K562 (cell line): ENCODE results near the gene TBL2. TPM values are rescaled to one million over a fixed set of nuclear protein-coding genes. Genes with fewer than 3 reads are reported as not detected.

Experiments
- ARHGAP35 ChIP-seq: fragments of 450-650 bp; IDR thresholded peaks from 2 replicates; pipeline ENCODE4 v1.6.1; 2018; ENCODE audit not compliant: partially characterized antibody
- GATAD2A ChIP-seq: fragments of 450-650 bp; IDR thresholded peaks from 2 replicates; pipeline ENCODE4 v1.6.1; 2017
- KAT7 ChIP-seq: sonication (generic); formaldehyde crosslinking; IDR thresholded peaks from 2 replicates; pipeline ENCODE4 v1.8.0; 2022; ENCODE audit warnings: missing genetic modification reagents, mild to moderate bottlenecking, borderline replicate concordance
- NBN ChIP-seq: fragments of 450-650 bp; IDR thresholded peaks from 2 replicates; pipeline ENCODE4 v1.6.1; 2016; ENCODE audit warnings: low read depth, mild to moderate bottlenecking
- PCBP1 ChIP-seq: fragments of 200-400 bp; formaldehyde crosslinking; IDR thresholded peaks from 2 replicates; pipeline ENCODE4 v1.6.1; 2018; ENCODE audit warnings: mild to moderate bottlenecking, low read depth, low read length; ENCODE audit not compliant: poor library complexity, severe bottlenecking
- SOX6 ChIP-seq: fragments of 450-650 bp; IDR thresholded peaks from 2 replicates; pipeline ENCODE4 v1.6.1; 2014; ENCODE audit warnings: mild to moderate bottlenecking
- TAF15 ChIP-seq: fragments of 200-400 bp; formaldehyde crosslinking; IDR thresholded peaks from 2 replicates; pipeline ENCODE4 v1.6.1; 2017; ENCODE audit warnings: mild to moderate bottlenecking, low read depth, low read length, moderate library complexity
- ZNF134 ChIP-seq: fragments of 250-450 bp; sonication (Bioruptor Pico); conservative IDR thresholded peaks from 2 replicates; pipeline ENCODE4 v1.4.0; 2020
- polyA plus RNA-seq, 8 experiments: library from polyadenylated mRNA; depleted of rRNA in 4 of 8; stranded (reverse) in 5 of 8; unstranded in 3 of 8; fragments of >200 nt; fragmentation: Nextera tagmentation in 2 of 8; fragmentation: Illumina TruSeq in 1 of 8; extraction: Ambion mirVana in 2 of 8; extraction: Trizol in 1 of 8; gene quantifications; 2 replicates each; pipeline versions ENCODE4 v1.2.1 to v1.2.3, GENCODE V29; 2011 to 2014; ENCODE audit warnings: inconsistent platforms in 1 of 8, missing spikeins in 1 of 8
- total RNA-seq, 7 experiments: library from RNA; depleted of rRNA in 6 of 7; stranded (reverse); fragments of >200 nt in 6 of 7; fragmentation: Illumina TruSeq in 2 of 7; extraction: Trizol in 2 of 7; gene quantifications; 2 replicates each; pipeline versions ENCODE4 v1.2.1 to v1.2.3, GENCODE V29; 2011 to 2021; ENCODE audit warnings: low replicate concordance in 1 of 7
- TF ChIP-seq, protein P1 (sequence below), 2 experiments: fragments of 450-650 bp; IDR thresholded peaks; 2 replicates each; pipeline ENCODE4 v1.6.1; 2018; ENCODE audit warnings: mild to moderate bottlenecking in 2 of 2, low read depth in 1 of 2; ENCODE audit not compliant: partially characterized antibody in 2 of 2
- TF ChIP-seq, protein P2 (sequence below): fragments of 250-450 bp; sonication (Bioruptor Pico); IDR thresholded peaks from 2 replicates; pipeline ENCODE4 v1.9.0; 2021; ENCODE audit warnings: mild to moderate bottlenecking, inconsistent platforms
- TF ChIP-seq, protein P3 (sequence below): fragments of 450-650 bp; IDR thresholded peaks from 2 replicates; pipeline ENCODE4 v1.6.1; 2017; ENCODE audit warnings: mild to moderate bottlenecking, moderate library complexity
- TF ChIP-seq, protein P4 (sequence below): fragments of 250-450 bp; sonication (Bioruptor Pico); IDR thresholded peaks from 2 replicates; pipeline ENCODE4 v1.4.0; 2020; ENCODE audit warnings: mild to moderate bottlenecking
- TF ChIP-seq, protein P5 (sequence below): sonication (generic); formaldehyde crosslinking; IDR thresholded peaks from 2 replicates; pipeline ENCODE4 v1.4.0; 2020; ENCODE audit warnings: mild to moderate bottlenecking, missing genetic modification reagents
- TF ChIP-seq, protein P6 (sequence below): sonication (generic); formaldehyde crosslinking; IDR thresholded peaks from 2 replicates; pipeline ENCODE4 v1.8.0; 2022; ENCODE audit warnings: missing genetic modification reagents, mild to moderate bottlenecking, borderline replicate concordance

Gene TBL2
- total and polyA plus RNA-seq, 9 of the 15 experiments (the other 6 are each of a cell fraction or from before 2014, with no cell fraction given), result 2.5 to 123 (median 49.2) TPM

DNA sequence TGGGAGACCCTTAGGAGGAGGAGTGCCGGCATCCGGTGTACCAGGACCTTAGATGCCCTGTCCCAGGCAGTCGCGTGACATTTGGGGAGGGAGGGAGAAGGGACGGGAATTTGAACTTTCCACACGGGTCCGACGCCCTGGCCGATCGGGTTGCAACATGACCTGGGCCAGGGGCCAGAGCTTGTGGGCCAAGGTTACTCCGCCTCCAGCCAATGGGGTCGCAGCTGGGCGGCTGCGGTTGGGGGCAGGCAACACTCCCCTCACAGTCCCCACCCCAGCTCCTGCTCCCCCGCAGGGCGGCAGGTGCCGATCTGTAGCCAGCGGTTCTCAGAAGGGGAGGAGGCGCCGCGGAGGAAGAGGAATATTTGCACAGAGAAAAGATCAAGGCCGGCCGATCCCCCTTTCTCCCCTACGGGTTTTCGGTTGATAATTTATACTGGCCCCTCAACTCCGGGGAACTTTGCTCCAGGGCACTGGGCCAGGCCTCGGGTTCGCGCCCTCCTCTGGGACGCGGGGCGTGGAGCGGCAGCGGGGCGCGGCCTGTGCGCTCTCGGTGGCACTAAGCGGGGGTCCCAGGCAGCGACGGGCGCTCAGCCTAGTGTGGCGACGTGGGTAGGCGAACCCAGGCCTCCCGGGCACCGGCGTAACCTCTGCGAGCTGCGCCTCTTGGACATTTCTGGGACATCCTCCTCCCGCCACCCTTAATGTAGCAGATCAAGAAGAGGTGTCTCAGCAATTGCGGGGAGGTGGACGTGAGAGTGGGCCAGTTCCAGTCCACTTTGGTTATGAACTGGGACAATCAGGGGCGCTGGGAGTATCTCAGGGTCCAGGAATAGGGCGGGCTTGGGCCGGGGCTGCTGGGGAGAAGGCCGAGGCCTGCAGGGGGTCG lies 44.8 kb upstream of the TBL2 start (continued):
- peak; percentile 89 for TF ChIP-seq PCBP1
- TF ChIP-seq, protein P1, sequence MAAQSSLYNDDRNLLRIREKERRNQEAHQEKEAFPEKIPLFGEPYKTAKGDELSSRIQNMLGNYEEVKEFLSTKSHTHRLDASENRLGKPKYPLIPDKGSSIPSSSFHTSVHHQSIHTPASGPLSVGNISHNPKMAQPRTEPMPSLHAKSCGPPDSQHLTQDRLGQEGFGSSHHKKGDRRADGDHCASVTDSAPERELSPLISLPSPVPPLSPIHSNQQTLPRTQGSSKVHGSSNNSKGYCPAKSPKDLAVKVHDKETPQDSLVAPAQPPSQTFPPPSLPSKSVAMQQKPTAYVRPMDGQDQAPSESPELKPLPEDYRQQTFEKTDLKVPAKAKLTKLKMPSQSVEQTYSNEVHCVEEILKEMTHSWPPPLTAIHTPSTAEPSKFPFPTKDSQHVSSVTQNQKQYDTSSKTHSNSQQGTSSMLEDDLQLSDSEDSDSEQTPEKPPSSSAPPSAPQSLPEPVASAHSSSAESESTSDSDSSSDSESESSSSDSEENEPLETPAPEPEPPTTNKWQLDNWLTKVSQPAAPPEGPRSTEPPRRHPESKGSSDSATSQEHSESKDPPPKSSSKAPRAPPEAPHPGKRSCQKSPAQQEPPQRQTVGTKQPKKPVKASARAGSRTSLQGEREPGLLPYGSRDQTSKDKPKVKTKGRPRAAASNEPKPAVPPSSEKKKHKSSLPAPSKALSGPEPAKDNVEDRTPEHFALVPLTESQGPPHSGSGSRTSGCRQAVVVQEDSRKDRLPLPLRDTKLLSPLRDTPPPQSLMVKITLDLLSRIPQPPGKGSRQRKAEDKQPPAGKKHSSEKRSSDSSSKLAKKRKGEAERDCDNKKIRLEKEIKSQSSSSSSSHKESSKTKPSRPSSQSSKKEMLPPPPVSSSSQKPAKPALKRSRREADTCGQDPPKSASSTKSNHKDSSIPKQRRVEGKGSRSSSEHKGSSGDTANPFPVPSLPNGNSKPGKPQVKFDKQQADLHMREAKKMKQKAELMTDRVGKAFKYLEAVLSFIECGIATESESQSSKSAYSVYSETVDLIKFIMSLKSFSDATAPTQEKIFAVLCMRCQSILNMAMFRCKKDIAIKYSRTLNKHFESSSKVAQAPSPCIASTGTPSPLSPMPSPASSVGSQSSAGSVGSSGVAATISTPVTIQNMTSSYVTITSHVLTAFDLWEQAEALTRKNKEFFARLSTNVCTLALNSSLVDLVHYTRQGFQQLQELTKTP (IDR thresholded peaks at IDR 0.05; ENCODE audit: low read depth in 1 of 2, partially characterized antibody in 2 of 2), result no peak
- TF ChIP-seq, protein P2, sequence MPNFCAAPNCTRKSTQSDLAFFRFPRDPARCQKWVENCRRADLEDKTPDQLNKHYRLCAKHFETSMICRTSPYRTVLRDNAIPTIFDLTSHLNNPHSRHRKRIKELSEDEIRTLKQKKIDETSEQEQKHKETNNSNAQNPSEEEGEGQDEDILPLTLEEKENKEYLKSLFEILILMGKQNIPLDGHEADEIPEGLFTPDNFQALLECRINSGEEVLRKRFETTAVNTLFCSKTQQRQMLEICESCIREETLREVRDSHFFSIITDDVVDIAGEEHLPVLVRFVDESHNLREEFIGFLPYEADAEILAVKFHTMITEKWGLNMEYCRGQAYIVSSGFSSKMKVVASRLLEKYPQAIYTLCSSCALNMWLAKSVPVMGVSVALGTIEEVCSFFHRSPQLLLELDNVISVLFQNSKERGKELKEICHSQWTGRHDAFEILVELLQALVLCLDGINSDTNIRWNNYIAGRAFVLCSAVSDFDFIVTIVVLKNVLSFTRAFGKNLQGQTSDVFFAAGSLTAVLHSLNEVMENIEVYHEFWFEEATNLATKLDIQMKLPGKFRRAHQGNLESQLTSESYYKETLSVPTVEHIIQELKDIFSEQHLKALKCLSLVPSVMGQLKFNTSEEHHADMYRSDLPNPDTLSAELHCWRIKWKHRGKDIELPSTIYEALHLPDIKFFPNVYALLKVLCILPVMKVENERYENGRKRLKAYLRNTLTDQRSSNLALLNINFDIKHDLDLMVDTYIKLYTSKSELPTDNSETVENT, result no peak
- TF ChIP-seq SOX6, result 0 out of 2 replicates have a peak, but pooled peaks have one; percentile 44
- no peak for TF ChIP-seq KAT7 (CRISPR knock-in tag)
- TF ChIP-seq TAF15, result no peak
- TF ChIP-seq, protein P3, sequence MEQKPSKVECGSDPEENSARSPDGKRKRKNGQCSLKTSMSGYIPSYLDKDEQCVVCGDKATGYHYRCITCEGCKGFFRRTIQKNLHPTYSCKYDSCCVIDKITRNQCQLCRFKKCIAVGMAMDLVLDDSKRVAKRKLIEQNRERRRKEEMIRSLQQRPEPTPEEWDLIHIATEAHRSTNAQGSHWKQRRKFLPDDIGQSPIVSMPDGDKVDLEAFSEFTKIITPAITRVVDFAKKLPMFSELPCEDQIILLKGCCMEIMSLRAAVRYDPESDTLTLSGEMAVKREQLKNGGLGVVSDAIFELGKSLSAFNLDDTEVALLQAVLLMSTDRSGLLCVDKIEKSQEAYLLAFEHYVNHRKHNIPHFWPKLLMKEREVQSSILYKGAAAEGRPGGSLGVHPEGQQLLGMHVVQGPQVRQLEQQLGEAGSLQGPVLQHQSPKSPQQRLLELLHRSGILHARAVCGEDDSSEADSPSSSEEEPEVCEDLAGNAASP, result no peak
- TF ChIP-seq, protein P4, sequence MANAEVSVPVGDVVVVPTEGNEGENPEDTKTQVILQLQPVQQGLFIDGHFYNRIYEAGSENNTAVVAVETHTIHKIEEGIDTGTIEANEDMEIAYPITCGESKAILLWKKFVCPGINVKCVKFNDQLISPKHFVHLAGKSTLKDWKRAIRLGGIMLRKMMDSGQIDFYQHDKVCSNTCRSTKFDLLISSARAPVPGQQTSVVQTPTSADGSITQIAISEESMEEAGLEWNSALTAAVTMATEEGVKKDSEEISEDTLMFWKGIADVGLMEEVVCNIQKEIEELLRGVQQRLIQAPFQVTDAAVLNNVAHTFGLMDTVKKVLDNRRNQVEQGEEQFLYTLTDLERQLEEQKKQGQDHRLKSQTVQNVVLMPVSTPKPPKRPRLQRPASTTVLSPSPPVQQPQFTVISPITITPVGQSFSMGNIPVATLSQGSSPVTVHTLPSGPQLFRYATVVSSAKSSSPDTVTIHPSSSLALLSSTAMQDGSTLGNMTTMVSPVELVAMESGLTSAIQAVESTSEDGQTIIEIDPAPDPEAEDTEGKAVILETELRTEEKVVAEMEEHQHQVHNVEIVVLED, result no peak
- TF ChIP-seq ZNF134, result no peak
- no peak for TF ChIP-seq ARHGAP35
- TF ChIP-seq NBN, result no peak
- TF ChIP-seq GATAD2A, result 0 out of 2 replicates have a peak, but pooled peaks have one; percentile 46
- TF ChIP-seq, protein P5, sequence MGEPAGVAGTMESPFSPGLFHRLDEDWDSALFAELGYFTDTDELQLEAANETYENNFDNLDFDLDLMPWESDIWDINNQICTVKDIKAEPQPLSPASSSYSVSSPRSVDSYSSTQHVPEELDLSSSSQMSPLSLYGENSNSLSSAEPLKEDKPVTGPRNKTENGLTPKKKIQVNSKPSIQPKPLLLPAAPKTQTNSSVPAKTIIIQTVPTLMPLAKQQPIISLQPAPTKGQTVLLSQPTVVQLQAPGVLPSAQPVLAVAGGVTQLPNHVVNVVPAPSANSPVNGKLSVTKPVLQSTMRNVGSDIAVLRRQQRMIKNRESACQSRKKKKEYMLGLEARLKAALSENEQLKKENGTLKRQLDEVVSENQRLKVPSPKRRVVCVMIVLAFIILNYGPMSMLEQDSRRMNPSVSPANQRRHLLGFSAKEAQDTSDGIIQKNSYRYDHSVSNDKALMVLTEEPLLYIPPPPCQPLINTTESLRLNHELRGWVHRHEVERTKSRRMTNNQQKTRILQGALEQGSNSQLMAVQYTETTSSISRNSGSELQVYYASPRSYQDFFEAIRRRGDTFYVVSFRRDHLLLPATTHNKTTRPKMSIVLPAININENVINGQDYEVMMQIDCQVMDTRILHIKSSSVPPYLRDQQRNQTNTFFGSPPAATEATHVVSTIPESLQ (CRISPR knock-in tag), result no peak
- TF ChIP-seq, protein P6, sequence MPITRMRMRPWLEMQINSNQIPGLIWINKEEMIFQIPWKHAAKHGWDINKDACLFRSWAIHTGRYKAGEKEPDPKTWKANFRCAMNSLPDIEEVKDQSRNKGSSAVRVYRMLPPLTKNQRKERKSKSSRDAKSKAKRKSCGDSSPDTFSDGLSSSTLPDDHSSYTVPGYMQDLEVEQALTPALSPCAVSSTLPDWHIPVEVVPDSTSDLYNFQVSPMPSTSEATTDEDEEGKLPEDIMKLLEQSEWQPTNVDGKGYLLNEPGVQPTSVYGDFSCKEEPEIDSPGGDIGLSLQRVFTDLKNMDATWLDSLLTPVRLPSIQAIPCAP (CRISPR knock-in tag), result no peak
